Kidney tubule cell (primary cell): ENCODE measurements around the gene CAMTA1.

Experiments used
- DNase-seq: peaks from one replicate; pipeline ENCODE4 v3.0.0-alpha.2; 2018; ENCODE audit warnings: low spot score

The CAMTA1 gene

GRCh38 chr1:6848816-6849215 lies 63.6 kb downstream of the CAMTA1 start:
- DNase-seq, result no peak

GRCh38 chr1:6850537-6850936 lies 65.3 kb downstream of the CAMTA1 start:
- no peak for DNase-seq

GRCh38 chr1:6852136-6852890 lies 67.1 kb downstream of the CAMTA1 start:
- DNase-seq, result no peak

GRCh38 chr1:6854166-6854565 lies 68.9 kb downstream of the CAMTA1 start:
- DNase-seq, result no peak

GRCh38 chr1:6857831-6858230 lies 72.6 kb downstream of the CAMTA1 start:
- DNase-seq, result no peak

- DNase-seq, result no peak
These were observed 73.3 kb downstream of the CAMTA1 start for GRCh38 chr1:6858596-6858995.

GRCh38 chr1:6859415-6860343 lies 74.4 kb downstream of the CAMTA1 start:
- peak; percentile 93 for DNase-seq

- DNase-seq, result no peak
These were observed 75.1 kb downstream of the CAMTA1 start for GRCh38 chr1:6860401-6860800.

DNA sequence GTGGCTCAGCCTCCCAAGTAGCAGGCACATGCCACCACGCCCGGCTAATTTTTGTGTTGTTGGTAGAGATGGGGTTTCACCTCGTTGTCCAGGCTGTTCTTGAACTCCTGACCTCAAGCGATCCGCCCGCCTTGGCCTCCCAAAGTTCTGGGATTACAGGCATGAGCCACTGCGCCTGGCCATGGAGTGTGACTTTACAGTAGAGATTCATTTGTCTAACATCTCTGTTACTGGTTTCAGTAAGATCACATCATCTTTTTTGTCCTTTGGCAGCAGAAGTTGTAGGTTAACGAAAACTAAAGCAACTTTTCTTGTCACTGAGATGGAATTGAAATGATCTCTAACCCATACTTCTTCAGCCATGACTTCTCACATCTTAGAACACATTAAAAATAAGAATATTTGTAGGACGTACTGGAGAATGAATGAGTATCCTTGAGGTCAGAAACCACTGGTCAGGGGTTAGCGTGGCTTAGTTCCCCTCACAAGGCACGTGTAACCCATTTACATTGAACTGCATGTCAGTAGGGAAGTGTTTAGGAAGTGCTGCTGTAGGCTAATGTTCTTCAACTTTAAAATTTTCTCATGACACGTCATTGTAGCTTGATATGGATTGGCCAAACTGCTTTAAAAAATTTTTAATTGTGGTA lies 75.9 kb downstream of the CAMTA1 start:
- no peak for DNase-seq

GRCh38 chr1:6862906-6863305 lies 77.7 kb downstream of the CAMTA1 start:
- no peak for DNase-seq

DNA sequence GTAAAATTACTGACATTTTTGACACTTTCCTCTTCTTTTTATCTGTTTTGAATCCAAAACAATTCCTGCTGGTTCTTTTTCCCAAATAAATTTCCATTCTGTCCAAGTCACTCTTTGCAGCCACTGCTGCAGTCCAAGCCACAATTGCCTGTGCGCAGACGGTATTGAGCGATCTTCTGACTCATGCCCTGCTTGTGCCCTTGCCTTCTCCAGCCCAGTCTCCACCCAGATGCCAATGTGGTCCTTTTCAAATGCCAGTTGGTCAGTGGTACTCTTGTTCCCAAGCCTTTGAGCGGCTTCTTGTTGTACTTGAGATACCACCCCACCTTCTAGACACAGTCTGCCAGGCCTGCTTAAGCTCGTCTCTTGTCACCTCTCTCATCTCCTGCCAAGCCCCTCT lies 78.9 kb downstream of the CAMTA1 start:
- DNase-seq, result no peak

DNA sequence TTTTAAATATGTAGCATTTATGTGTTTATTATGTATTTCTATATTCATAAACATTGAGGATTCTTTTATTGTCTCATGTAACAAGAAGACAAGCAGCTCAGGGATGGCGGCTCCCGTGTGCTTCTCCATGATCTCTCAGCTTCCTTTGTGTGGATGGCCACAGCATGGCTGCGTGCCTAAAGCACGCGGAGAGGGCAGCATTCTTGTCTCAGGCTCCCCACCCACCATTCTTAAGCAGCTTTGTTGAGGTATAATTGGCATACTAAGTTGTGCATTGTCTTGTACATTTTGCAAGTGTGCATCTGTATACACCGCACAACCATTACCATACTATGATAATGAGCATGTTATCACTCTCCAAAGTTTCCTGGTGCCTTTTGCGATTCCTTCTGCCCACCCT lies 81.6 kb downstream of the CAMTA1 start:
- DNase-seq, result no peak

DNA sequence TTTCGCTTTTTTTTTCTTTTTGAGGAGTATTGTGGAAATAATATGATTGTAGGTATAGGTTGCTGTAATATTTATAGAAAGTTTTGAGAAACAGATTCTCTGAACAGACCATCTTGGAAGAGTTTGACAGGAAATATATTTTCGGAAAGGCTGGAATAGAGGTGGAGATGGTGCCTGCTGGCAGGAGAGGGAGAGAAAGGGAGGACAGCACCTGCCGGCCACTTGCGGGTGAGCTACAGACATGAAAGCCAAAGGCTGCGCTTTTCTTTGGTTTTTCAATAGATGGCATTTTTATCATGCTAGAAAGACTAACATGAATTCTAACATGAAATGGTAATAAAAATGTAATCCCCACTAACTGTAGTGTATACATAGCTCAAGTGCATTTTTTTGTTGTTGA lies 82.1 kb downstream of the CAMTA1 start:
- DNase-seq, result no peak

- DNase-seq, result peak; percentile 59
These were observed 82.7 kb downstream of the CAMTA1 start for GRCh38 chr1:6867729-6868659.

DNA sequence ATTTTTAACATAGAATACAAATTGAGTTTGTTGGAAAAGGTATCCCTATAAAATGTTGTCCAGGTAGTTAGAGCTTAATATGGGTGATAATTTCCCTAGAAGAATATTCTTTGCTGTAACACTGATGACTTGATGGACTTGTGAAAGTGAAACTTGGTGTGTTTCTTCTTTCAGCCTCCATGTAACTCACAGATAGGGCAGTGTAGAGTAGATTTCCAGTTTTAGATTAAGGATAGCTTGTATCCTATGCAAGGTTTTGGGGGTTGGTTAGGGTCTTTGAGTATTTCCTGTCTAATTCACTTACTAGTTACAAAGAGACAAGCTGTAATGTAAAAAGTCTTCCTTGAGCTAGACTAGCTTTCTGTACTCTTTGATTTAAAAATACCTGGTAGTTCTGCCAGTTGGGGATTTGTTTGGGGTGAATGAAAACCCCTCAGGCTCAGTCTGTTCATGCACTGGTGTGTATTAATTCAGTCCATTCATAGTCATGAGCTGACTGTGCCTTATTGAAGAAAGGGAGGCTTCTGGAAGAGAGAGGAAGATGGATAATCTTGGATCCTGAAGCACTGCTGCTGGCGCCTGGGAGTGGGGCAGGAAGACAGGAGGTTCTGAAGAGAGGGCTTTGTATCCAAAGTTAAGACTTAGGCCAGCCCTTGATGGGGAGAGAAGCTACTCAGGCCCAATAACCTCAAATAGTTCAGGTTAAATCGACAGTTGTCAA lies 83.6 kb downstream of the CAMTA1 start:
- DNase-seq, result no peak

DNA sequence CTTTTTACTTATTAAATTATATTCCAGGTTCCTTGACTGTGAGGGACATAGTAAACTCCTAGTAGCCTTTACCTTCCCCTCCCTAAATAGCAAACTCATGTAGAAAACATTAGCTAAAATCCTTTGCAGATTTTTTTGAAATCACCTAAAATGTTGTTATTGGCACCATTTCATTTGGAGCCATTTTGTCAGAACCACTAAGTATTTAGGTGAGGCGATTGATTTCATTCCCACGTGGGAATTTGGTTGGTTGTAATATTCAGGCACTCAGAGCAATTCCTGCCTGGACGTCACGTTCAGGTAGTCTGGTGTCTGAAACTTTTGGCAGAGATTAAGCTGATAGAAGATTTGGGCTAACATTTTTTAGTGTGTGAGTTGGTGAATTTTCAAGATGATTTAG lies 84.3 kb downstream of the CAMTA1 start:
- no peak for DNase-seq

- DNase-seq, result no peak
These were observed 84.8 kb downstream of the CAMTA1 start for GRCh38 chr1:6870086-6870485.

GRCh38 chr1:6870571-6870970 lies 85.3 kb downstream of the CAMTA1 start:
- peak; percentile 35 for DNase-seq

- no peak for DNase-seq
These were observed 86.2 kb downstream of the CAMTA1 start for GRCh38 chr1:6871300-6871972.

DNA sequence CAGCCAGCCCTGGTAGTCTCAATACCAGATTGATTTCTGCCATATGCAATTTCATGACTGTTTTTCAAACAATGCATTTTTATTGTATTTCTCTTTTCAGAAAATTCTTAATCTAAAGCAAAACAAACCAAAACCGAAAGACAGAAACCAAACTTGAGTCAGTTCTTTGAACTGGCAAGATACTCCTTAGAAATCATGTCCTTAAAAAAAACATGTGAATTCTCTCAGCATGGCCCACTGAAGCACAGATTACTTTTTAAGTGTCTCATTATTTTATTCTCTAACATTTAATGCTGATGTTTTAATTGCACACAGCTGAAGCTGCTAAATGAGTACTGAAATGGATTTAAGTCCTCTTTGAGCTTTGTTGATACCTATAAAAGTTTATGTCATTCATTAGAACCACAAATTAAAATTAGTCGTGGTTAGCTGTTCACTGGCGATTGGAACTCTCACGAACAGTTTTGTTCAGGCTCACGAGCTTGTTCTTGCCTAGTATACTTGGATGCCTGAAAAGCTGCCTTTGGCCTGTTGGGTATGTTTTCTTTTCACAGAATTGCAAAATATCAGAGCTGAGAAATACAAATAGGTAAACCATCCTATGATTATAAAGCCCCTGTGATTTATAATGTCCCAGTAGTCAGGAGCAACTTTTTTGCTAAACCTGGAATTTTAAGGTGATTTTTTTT lies 87.5 kb downstream of the CAMTA1 start:
- no peak for DNase-seq
